NCI-H1930 (cell line): ENCODE measurements around the gene NUDT5.
A peak's percentile ranks its signal among the peaks of the same experiment; 100 is the strongest.
"Not testable (repeated sequence)": the region's sequence is repeated elsewhere in the genome, so short reads cannot be mapped to it uniquely, and the experiment has no call there.

ENCODE experiments used
- DNase-seq, 2 experiments: peaks; one replicate each; lab custom pipeline; 2025; lab: John Stamatoyannopoulos, UW

The NUDT5 gene

GRCh38 chr10:12195603-12196506 is at the start of gene NUDT5, which contains the start of gene CDC123:
TSS of gene NUDT5 (minus strand) at chr10:12195891. CDS start at chr10:12186291, 9,600 bp downstream.
TSS of gene CDC123 (plus strand) at chr10:12196188. CDS start at chr10:12196246, 58 bp downstream.
- peak; percentile 22 to 41 for DNase-seq

DNA sequence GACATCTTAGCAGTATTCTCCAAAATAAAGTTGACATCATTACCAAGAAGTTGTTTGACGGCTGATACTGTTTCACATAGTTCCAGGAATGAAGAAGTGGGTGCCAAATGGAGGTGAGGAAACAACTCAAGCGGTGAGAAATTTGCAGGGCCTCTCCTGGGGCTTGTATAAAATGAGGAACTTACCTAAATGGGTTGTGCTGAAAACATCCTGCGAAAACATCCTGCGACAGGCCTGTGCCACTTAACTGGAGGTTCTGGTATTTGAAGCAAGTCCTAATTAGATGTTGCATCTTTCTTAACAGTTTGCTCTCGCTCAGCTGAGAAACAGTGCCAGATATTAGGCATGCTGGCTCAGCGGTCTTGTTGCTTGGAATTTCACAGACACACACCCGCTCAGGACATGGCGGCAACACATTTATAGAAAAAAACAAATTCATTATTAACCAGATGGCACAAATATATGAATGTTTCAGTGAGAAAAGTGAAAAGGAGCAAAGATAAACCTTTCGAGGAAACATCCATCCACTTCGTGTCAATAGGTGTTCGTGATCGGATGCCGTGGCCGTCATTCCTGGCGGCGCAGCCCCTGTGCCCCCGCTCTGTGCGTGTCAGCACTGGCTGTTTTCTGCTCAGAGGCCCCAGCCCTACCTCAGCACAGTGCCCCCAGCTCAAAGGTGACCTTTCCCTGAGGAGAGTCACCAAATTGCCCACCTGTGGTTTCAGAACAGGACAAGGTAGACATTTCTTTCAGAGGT is 48.4 kb upstream of the NUDT5 start:
- no peak for DNase-seq

DNA sequence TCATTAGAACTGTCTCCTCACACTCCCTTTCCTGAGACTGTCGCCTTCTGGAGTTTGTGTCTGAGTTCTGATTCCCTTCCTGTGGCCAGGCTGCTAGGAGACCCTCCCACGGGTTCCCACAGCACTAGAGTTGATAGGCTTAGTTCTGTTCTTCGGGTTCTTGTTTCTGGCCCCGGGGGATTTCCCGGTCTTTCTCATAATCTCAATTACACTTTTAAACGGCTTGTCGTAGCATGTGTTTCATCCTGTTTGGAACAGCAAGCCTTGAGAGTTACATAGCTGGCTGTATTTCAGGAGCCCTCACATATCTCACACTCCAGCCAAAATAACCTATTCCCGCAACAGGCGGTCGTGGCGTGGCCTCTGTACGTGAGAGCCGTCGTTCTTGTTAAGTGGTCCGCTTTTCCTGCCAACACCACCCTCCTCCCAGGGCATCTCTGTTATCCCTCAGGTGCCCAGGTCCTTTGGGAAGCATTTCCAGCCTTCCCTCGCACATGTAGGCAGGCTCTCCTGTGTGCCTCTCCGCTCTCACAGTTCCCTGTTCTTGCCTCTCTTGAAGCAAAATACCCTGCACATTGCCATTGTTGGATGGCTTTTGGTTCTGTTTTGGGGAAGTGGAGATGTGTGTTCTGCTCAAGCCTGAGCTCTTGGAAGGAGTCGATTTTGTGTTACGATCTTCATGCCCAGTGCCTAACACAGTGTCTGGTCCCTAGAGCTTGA is 46.3 kb upstream of the NUDT5 start:
- DNase-seq: no peak

- DNase-seq: no peak
Measured at GRCh38 chr10:12238821-12239220, 43.1 kb upstream of the NUDT5 start.

DNA sequence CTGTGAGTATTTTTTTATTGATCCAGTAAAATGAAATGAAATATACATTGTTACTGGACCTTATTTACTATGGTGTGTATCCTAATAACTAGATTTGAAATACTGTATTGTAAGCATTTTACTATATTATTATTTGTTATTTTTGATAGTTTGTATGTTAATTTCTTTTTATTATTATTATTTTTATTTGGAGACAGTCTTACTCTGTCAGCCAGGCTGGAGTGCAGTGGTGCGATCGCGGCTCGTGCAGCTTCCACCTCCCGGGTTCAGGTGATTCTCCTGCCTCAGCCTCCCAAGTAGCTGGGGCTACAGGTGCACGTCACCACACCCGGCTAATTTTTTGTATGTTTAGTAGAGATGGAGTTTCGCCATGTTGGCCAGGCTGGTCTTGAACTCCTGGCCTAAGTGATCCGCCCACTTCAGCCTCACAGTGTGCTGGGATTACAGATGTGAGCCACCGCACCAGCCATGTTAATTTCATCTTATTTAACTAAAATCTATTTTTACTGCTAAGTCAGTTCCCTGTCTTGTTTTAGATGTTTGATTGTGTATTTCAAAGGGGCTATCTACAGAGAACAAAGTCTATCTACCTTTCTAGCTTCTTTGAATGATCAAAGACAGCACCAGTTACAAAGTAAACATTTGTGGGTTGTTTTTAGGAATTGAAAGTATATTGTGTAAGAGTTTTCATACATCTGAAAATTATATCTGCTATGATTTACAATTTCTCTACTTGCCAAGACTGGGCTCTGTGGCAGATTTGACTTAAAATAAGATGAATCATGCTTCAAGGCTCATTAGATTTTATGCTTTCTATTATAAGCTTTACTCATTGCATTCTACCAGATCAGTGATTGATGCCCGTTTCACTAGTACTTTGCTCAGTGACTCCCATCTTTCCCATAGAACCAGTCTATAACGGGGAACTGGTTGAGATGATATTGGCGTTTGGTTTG is 41.9 kb upstream of the NUDT5 start:
- DNase-seq: no peak

- DNase-seq: no peak
Measured at GRCh38 chr10:12235796-12236195, 40.1 kb upstream of the NUDT5 start.

DNA sequence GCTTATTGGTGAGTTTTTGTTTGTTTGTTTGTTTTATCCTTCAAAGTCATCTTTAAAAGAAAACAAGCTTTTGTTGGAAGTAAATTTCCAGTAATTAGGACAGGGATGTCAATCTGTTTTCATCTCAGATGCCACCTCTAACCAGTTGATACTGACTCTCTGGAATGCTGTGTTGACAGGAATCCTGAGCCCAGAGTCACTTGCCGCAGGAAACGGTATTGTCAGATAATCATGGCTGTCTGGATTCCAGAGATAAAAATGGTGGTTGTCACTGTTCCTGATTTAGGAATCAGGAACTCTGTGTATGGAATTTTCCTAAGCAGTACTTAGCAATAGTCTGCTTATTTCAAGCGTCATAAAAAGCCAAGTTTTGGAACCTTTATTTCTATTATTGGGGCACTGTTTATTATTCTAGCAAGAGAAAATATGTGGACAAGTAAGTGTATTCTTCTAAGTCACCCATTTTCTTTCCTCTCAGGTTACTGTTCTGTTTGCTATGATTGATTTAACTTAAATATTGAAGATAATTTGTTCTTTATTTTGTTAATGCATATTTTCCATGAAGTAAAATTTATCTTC is 39.5 kb upstream of the NUDT5 start:
- no peak for DNase-seq

DNA sequence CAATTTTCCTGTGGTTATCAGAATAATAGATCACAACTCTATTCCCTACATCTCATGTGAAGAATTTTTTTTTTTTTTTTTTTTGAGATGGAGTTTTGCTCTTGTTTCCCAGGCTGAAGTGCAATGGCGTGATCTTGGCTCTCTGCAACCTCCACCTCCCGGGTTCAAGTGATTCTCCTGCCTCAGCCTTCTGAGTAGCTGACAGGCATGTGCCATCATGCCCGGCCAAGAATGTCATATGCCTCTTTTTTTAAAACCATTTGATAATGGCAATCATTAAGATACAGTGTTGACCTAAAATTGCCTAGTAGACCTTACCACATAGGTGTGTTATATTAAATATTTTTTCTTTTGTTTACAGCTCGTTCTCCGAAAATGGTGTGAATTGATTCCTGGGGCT is 39.0 kb upstream of the NUDT5 start:
- DNase-seq: not testable (repeated sequence)

- DNase-seq: no peak
Measured at GRCh38 chr10:12228851-12229250, 33.2 kb upstream of the NUDT5 start.

- not testable (repeated sequence) for DNase-seq
Measured at GRCh38 chr10:12226438-12226837, 30.7 kb upstream of the NUDT5 start.

GRCh38 chr10:12225444-12225843 is 29.8 kb upstream of the NUDT5 start:
- no peak for DNase-seq

- DNase-seq: no peak
Measured at GRCh38 chr10:12221323-12222298, 25.9 kb upstream of the NUDT5 start.

GRCh38 chr10:12218991-12219390 is 23.3 kb upstream of the NUDT5 start:
- no peak for DNase-seq

DNA sequence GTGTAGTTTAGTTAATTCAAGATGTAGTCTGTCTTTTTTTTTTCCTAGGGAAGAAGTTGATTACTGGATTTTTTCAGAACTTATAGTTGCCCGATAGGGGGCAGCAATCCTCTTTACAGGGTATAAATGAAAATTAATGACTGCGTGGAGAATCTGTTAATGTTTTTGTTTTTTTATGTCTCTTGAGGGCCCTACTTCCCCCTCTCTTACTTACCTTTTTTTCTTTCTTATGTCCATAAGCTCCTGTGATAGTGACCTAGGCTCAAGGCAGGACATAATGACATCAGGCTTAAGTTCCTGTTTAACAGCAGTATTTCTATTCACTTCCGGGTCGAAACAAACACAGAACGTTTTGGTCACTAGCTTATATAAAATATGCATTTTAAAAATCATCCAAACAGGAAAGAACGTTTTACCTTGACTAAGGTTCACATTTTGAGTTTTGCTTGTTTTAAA is 19.1 kb upstream of the NUDT5 start:
- no peak for DNase-seq

DNA sequence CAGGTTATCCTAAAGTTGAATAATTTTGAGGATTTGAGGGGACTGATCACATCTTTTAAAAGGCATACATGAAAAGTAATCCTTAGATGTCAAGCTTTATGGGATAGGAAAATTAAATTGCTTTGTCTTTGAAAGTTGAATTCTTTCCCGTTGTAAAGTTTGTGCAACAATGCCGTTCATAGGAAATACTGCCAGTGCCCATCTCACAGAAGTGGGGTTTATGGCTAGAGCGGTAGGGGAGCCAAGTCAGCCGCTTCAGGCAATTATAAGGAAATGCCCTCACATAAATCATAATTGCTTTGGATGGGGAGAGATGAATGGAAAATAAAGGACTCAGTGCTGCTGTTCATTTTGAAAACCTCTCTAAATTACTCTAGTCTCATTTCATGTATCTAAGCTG is 18.4 kb upstream of the NUDT5 start:
- DNase-seq: no peak

DNA sequence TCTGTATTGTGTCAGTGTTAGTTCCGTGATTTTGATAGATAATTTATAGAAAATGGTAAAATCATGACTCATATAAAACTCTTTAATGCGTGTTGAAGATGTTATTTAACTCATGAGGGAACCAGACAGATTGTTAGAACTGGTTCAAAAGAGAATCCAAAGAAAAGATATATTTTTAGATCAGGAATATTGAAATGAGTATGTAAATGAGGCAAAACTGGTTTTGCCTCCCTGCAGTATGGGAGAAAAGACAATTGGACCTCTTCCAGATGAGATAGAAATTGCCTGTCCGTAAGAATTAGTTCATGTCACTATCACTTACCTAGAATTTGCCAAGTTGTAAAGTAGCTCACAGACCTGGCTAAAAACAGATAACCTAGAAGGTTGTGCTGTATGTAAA is 17.9 kb upstream of the NUDT5 start:
- no peak for DNase-seq

DNA sequence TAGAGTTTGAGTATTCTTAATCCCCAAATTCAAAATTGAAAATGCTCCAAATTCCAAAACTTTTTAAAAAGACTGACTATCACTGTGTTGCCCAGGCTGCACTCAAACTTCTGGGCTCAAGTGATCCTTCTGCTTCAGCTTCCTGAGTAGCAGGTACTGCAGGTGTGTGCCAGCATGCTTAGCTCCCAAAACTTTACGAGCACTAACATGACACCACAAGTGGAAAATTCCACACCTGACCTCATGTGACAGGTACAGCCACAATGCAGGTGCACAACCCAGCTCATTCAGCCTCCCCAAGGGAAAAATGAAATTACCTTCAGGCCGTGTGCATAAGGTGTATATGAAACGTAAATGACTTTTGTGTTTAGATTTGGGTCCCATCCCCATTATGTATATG is 16.8 kb upstream of the NUDT5 start:
- DNase-seq: no peak

GRCh38 chr10:12208460-12208859 is 12.8 kb upstream of the NUDT5 start:
- no peak for DNase-seq

- no peak for DNase-seq
Measured at GRCh38 chr10:12207114-12207513, 11.4 kb upstream of the NUDT5 start.

DNA sequence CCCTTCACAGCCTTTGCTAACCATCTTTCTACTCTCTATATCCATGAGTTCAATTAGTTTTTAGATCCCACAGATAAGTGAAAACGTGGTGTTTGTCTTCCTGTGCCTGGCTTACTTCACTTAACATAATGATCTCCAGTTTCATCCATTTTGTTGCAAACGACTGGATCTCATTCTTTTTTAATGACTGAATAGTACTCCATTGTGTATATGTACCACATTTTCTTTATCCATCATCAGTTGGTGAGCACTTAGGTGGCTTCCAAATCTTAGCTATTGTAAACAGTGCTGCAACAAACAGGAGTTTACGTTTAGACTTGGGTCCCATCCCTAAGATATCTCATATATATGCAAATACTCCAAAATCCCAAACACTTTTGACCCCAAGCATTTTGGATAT is 9.4 kb upstream of the NUDT5 start:
- no peak for DNase-seq
